HPDE6-E6E7 (cell line): ENCODE results near the gene UPK2.
A peak's percentile ranks its signal among the peaks of the same experiment; 100 is the strongest.

ENCODE experiments used
- DNase-seq: peaks from one replicate; pipeline ENCODE4 v3.0.0; 2011; ENCODE audit warnings: missing footprints; ENCODE audit errors: extremely low spot score

UPK2 gene

DNA sequence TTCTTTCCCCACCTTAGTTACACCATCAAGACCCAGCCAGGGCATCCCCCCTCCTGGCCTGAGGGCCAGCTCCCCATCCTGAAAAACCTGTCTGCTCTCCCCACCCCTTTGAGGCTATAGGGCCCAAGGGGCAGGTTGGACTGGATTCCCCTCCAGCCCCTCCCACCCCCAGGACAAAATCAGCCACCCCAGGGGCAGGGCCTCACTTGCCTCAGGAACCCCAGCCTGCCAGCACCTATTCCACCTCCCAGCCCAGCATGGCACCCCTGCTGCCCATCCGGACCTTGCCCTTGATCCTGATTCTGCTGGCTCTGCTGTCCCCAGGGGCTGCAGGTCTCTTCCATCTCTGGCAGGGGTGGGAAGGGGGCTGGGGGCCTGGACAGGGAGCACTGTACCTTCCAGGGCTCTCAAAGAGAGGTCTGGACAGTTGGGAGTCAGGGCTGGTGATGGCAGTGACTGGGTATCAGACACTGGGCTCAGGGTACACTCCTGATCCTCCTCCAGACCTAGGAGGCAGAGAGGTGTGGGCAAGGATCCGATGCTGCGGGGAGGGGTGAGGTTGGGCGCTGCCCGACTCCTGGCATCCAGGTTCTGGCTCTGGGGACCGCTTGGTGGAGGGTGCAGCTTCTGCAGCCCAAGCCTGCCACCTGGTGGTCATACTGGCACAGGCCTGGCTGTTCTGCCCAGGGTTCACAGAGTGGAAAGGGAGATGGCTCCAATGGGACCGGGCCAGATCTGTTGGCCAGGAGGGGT is at the start of gene UPK2:
Gene UPK2 (plus strand): TSS at position 205 of the 753 bp plus-strand sequence. CDS start 53 bp downstream, at position 258.
- peak; percentile 95 for DNase-seq

DNA sequence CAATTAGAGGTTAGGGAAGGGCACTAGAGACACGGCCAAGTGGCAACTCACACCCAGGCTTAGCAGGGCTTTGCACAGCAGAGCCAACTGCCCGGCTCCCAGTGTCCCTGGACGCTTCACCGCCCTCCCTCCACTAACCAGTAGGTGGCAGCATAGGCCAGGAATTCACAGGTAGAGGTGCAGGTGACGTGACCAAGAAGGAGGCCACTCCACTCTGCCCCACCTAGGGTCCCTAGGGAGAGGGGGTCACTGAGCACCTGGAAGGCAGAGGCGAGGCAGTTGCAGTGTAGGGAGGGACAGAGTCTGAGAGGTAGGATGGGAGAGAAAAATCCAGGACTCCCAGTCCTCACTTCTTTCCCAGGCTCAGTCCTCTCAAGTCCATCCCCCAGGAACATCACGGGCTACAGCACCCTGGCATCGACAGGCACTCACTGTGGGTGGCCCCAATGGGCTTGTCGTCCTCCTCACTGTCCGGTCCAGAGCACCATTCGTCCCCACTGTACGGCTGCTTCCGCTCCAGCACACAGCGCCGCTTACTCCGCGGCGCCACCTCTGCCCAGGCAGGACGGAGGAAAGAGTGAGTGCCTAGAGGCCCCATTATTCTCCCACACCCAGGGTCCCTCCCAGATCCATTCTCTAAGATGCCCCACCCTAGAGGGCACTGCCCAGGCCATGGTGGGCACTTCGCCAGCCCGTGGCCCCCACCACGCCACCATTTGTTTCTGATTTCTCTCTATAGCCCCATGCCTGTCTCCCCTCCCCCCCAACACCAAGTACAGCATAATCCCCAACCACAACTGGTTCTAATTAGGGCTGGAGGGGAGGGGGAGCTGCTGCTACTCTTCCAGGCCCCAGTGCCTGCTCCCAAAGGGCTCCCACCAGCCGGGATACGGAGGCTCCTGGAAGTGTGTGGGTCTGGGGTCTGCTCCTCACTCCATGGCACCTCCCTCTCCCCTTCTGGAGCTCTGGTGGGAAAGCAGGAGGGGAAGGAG is 48.8 kb upstream of the UPK2 start:
- no peak for DNase-seq

DNA sequence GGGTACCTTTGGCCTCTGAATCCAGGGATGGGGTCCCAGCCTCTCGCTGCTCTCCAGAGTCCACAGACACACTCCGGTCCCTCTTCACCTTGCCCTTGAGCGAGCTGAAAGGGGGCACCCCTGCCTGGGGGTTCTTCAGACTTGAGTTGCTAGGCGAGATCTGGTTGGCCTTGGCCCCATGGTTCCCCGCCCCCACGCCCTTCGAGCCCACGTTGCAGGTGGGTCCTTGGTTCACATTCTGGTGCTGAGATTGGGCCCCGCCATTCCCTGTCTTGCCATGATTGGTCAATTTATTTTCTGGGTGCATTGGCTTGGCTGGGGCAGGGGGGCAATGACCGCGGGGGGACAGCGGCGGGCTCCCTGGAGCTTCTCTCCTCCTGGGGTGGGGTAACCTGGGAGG is 47.8 kb upstream of the UPK2 start:
- no peak for DNase-seq

DNA sequence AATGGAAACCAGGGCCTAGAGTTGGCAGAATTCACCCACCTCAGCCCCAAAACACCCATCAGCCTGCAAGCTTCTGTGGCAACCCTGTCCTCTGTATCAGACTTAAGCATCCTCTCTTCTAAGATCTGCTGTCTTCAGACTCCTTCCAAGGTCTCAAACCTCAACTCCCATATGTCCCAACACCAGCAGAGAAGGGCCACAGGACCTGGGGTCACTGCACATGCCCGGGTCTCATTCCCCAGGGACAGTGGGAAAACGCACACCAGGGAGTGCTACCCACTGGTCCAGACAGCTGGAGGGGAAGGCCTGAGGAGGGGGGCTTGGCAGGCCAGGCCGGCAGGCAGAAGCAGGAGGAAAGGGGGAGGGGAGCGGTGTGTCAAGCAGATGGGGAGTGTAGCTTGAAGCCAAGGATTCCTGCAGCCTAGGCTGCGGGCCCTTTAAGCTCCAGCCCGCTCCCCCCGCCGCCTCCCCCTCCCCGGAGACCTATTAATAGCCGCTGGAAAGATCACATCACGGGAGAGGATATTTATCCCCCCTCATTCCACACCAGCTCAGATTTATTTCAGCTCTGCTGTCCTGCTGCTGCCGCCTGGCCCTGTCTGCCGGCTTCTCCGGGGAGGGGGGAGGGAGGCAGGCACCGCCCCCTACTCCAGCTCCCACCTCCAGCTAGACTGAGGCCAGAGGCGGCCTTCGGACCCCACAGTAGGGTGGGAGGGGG is 47.0 kb upstream of the UPK2 start:
- DNase-seq: no peak

DNA sequence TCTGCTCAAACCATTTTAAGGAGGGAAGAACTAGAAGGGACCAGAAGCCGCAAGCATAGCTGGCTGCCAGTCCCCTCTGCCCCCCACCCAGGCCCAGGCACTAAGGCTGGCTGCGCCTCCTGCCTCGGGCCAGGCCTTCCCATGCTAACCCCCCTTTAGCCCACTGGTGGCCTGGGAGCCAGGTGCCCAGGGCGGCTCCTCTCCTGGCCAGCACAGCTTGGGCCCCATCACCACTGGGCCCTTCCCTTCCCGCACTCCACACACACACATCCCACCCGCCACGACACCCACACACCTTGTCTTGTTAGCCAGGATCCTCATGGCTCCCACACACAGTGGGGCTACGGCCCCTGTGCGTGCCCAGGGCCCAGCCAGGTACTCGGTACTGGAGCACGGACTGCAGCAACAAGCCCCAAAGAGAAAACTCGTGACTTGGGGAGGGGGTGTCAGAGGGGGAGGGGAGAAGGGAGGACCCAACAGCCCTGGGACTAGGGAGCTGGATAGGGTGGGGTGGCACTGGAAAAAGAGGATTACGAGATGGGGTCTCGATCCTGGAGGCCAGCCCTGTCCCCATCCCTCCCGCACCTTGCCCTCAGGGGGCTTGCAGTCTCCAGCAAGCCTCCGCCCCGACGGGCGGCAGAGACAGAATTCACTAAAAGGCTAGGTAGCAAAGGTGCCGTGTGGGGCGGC is 46.3 kb upstream of the UPK2 start:
- no peak for DNase-seq

DNA sequence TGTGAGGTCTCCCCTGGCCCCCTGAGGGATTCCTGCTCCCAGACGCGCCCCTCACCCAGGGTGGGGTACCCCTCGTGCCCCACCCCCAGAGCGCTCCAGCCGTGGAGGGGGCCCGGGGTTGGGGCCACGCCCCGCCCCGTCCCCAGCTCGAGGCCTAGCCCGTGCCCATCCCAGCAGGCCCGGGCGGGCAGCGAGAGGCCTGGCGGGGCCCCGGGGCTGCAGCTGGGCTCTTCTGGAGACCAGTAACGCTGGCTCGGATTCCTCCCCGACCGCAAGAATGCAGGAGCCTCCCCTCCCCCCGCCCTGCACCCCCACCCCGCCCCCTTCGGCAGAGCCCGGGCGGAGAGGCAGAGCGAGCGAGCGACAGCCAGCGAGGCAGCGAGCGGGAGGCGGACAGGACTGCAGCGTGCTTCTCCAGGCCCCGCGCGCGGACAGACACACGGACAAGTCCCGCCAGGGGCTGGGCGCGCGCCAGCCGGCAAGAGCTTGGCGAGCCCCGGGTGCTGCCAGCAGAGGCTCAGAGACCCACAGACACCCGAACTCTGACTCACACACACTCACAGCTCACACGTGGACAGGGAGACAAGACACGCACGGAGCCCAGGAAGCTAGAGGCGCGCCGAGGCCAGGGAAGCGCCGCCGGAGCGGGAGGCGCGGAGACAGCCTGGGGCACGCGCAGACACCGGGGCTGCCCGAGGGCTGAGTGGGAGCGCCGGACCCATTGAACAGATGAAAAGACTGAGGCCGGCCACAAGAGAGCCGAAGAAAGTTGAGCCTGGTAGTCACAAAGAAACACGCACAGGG is 45.6 kb upstream of the UPK2 start:
- DNase-seq: no peak

DNA sequence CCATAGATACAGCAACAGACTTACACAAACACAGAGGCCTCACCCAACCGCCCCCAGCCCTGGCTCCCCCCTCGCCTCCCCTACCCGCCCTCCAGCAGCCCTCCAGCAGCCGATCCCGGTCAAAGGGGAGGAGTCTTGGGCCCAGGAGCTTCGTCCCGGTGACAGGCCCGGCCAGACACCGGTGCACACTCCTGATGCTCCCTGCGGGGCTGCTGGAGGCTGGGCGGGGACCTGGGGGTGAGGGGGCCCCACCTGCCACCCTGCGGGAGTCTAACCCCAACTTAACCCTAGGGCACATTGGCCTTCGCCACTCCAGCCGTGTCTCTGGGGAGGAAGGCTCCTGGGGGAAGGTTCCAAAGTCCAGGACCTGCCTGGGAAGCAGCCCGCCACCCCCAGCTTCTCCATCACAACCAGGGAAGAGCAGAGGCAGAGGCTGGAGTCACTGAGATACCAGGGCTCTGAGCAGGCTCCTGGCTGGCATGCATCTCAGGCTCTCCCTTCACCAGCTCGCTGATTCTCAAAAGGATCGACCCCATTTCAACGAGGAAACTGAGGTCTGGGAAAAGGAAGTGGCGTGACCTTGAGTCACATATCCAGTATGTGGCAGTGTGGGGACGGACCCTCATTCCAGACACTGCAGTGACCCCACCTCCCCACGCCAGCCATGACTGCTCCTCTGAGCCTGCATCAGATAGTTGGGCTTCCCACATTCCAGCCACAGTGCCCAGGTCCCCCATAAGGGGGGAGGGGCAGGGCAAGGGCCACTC is 44.8 kb upstream of the UPK2 start:
- DNase-seq: no peak

DNA sequence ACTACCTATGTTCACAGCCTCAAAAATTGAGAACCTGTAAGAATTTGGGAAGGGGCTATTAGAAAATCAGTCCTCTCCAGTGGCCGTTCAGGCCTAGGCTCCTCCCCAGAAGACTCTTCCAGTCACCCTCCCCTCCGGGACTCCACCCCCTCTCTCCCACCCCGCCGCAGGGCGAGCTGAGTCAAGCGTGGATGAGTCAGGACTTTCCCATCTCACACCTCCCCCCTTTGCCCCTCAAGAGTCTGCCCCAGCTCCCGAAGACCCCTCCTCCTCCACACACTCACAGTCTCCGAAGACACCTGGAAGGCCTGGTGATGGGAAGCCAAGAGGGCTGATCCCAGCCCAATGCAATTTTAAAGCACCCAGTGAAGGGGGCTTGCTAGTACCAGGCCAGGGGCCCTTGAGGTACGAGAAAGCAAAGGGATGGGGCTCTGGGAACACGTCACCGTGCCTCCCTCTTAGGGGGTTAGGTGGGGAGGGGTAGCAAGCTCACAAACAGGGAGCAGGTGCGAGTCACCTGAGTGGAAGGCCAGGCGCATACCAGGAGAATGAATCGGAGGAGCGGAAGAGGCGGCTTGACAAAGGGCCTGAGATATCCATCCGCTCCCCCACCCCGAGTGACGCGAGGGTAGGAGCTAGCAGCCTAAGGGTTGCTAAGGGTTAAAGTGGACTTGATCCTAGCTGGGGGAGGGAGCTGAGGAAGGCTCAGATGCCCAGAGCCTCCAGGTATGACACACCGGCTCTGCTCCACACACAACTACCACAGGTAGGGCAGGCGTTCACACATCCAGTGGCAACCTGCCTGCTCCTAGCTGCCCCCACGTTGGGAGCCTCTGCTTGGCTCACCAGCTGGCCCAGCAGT is 44.0 kb upstream of the UPK2 start:
- no peak for DNase-seq

DNA sequence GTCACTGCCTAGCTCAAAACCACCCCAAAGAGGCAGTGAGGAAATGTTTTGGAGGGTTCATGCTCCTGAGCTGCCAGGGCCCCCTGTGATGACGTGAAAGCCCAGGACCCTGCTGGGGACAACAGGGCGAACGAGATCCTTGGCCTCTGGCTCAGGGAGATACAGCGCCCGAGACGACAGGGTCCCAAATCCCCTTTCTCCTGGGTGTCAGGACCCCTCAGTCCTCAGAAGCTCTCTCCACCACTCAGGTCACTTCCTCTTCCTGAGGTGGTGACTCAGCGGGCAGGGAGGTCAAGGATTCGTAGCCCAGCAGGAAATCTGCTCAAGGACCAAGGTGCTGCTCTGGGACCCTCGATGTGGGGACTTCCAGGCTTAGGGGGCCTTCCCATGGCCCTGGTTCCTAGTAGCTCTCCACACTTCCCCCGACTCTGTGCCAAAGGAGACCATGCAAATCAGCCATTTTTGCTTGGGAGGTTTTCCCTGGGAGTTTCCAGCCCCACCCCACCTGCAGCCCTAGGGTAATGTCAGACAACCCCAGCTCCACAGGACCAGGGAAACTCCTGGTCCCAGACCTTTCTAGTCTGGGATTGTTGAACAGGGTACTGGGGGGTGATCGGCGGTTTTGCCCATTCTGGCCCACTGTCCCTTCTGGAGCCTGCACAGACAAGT is 43.2 kb upstream of the UPK2 start:
- DNase-seq: no peak

DNA sequence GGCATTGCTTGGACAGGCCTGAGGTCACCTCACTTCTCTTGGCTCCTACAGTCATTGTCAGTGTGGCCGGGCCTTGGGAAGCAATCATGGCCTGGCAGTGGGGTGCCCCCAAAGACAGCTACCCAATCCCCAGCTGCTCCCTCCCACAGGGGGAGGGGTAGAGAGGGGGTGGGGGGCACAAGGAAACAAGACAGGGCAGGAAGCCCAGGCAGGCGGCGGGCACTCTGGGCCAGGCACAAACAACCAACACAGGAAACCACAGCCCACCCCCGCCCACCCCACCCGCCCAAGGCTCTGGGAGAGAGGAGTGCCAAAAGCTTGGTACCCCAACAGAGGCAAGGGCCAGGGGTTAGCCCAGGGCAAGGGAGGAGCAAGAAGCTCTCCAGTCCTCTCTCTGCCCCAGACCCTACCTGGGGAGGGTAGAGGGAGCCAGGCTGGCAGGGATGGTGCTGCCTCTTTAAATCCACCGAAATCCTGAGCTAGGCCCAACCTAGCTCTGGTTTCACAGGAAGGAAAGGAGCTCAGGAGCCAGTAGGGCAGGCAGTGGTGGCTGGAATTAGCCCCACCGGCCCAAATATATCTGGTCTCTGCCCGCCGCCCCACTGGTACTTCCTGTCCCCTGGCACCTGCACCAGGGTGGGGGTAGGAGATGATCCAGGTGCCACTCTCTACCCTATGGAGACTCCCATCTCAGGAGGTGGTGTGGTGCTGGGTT is 42.5 kb upstream of the UPK2 start:
- no peak for DNase-seq

DNA sequence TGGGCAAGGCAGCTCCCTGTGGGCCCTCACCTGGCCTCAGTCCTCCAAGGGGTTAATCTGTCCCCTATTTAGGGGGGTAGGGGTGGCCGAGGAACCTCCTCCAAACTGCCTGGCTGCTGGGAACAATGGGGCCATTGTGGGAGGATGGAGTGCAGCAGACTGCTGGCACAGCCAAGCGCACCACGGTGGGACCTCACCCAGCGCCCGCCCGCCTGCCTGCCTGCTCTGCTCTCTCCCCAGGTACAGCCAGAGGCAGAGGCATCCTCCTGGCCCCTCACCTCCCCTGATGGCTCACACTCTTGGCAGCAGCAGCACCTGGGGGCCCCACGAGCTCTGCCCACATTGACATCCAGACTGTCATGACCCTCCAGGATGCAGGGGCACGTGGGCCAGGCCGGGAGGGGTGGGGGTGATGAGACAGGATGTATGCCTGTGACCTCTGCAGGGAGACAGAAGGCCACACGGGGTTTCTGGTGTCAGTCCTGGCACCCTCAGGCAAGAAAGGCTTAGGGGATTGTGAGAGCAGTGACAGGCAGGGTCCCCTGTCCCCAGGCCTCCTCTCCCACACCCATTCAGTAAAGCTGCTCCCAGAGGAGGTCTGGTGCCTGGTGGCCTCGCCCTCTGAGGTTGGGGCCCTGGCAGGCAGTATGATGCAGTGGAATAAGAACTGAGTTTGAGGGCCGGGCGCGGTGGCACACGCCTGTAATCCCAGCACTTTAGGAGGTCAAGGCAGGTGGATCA is 41.8 kb upstream of the UPK2 start:
- DNase-seq: no peak

DNA sequence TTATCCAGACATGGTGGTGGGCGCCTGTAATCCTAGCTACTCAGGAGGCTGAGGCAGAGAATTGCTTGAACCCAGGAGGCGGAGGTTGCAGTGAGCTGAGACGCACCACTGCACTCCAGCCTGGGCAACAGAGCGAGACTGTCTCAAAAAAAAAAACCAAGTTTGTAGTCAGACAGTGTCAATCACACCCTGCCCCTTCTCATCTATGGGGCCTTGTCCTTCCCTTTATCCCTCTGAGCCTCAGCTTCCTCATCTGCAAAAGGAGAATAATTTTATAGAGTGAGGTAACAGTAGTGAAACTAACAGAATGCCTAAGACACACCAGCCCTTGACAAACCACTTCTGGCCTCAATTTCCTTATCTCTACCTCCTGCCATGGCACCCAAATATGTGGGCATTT is 41.1 kb upstream of the UPK2 start:
- no peak for DNase-seq

DNA sequence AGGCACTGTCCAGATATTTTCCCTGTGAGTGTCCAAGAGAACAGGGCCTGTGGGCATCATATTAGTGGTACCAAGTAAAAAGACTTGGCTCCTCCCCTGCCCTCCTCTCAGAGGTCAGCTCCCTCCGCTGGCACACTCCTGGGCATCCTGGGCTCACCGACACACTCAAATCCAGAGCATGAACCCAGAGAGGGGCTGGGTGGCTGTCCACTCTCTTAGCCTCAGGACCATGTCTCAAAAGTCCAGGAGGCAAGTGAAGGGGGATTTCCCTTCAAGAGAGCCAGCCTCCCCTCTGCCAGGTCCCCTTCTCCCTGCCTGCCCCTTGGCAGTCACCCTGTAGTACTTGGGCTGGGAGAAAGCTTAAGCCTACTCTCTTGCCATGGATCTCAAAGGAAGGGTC is 40.7 kb upstream of the UPK2 start:
- DNase-seq: no peak

DNA sequence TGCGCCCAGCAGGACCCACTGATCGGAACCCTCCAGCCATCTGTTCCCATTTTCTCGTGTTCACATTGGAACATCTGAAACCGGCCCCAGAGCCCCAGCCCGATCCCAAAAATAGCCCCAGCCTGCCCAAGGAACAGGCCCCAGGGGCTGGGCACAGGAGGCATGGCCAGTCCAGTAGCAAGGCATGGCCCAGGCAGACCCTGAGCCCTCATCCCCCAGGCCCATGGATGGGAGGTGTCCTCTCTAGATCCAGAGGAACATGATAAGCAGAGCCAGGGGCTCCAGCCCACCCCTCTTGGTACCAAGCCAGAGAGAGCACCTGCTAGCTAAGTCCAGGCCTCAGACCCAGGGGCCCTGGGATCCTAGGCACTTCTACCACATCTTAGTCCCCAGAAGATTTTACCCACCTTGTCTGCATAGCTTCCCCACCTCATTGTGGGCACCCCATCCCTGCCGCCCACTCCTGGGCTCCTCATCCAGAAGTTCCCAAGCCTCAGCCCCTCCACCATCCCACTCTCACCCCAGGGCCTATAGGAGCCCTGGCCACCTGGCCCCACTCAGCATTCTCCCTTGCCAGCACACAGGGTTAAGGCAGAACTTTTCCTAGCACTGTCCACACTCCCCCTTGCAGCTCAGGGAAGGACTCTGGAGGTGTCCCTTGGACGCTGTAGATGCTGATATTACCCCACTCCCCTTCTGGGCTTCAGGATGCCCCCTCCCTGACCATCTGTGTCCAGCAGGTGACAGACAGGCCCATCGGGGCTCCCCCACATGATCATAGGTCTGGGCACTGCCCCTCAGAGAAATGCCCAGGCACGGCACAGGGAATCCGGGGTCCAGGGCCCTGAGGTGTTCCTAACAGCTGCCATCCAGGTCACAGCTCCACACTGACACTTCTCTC is 39.9 kb upstream of the UPK2 start:
- DNase-seq: no peak

DNA sequence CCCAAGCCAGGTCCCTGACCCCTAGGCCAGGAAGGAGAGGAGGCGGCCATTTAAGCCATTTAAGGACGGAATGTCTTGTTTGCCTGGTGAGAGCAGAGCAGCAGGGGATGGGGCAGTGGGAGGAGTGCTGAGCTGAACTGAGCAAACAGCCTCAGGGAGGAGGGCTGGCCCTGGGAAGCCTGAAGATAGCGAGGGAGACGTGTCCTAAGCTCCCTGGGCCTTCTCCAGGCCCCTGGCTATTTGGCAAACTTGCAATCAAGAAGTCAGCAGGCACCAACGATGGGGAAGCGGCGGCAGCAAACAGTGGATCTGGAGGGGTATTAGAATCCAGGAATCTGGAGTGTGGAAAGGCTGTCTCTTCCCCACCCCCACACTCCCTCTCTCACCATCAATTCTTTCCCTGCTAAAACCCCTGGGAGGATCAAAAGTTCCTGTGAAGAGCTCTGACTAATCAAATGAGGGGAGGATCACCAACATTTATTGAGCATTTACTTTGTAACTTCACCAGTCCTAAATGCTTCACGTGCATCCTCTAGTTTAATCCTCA is 39.2 kb upstream of the UPK2 start:
- no peak for DNase-seq
